Measurements from ENCODE around the gene DOCK6. TPM values are rescaled to one million over a fixed set of nuclear protein-coding genes. Genes with fewer than 3 reads are reported as not detected.

Gene DOCK6
- total RNA-seq, 1 donor = 183 TPM

DNA sequence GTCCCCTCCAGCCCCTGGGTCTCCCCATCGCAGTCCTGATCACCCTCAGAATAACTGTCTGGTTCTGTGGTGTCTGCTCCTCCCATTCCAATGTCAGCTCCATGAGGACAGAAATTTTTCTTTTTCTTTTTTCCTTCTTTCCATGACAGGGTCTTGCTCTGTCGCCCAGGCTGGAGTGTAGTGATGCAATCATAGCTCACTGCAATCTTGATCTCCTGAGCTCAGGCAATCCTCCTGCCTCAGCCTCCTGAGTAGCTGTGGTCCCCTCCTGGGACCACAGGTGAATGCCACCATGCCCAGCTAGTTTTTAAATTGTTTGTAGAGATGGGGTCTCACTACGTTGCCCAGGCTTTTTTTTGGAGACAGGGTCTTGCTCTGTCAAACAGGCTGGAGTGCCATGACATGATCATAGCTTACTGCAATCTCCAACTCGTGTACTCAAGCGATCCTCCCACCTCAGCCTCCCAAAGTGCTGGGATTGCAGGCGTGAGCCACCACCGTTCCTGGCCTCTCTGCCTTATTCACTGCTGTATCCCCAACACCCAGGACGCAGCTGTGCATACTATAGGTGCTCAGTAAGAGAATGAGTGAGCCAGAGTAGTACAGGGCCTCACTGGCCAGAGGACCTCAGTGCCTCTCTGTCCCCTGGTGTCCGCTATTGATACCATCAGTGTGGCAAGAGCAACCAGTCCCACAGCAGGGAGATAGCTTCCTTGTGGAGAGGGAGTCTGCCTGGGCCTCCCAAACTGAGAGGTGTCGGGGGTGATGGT lies 5.2 kb upstream of the DOCK6 start:
- Histone ChIP-seq H3K79me2 (ENCODE audit: insufficient read depth, low read length) (no peaks in the 10 kb centered on the region), H4K20me1 (ENCODE audit: insufficient read depth, low read length) (no peaks in the 10 kb centered on the region), H3K9me3 (ENCODE audit: low read depth, low read length) (no peaks in the 10 kb centered on the region), H2AFZ (ENCODE audit: low read length) (no peak overlapping the region), H3K27ac (ENCODE audit: low read depth, low read length) (no peak overlapping the region), H3K4me1 (ENCODE audit: insufficient read depth, low read length) (no peaks in the 10 kb centered on the region), H3K4me3 (ENCODE audit: insufficient read depth, low read length) (no peak overlapping the region), H3K4me2 (ENCODE audit: insufficient read depth, low read length) (no peak overlapping the region), H3K27me3 (ENCODE audit: insufficient read depth, low read length) (no peaks in the 10 kb centered on the region), H3K36me3 (ENCODE audit: insufficient read depth, low read length) (no peaks in the 10 kb centered on the region)
- peak; percentile 74 for DNase-seq (ENCODE audit: insufficient read length, low spot score, missing footprints)
- TF ChIP-seq, protein P1, sequence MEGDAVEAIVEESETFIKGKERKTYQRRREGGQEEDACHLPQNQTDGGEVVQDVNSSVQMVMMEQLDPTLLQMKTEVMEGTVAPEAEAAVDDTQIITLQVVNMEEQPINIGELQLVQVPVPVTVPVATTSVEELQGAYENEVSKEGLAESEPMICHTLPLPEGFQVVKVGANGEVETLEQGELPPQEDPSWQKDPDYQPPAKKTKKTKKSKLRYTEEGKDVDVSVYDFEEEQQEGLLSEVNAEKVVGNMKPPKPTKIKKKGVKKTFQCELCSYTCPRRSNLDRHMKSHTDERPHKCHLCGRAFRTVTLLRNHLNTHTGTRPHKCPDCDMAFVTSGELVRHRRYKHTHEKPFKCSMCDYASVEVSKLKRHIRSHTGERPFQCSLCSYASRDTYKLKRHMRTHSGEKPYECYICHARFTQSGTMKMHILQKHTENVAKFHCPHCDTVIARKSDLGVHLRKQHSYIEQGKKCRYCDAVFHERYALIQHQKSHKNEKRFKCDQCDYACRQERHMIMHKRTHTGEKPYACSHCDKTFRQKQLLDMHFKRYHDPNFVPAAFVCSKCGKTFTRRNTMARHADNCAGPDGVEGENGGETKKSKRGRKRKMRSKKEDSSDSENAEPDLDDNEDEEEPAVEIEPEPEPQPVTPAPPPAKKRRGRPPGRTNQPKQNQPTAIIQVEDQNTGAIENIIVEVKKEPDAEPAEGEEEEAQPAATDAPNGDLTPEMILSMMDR (IDR thresholded peaks at IDR 0.05; ENCODE audit: extremely low read depth, low read depth, low read length) = no peak

DNA sequence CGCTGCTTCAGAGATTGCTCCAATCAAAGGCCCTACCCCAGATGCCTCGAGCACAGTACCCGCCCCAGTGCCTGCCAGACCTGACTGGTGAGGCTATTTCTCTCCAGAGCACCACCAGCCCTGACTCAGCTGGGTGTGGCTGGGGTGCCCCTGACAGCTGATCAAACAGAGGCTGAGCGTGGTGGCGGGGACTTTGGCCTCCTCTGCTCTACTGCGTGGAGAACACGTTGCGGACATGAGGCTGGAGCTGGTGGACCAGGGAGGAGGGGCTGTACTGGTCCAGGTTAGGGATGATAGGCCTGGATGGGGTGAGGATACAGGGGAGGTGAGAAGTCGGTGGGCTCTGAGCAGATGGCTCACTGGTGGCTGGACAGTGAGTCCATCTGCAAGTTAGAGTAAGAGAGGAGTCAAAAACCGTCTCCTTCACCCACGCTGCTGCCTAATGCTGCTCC lies 3.5 kb upstream of the DOCK6 start:
- no peak overlapping the region for H3K27ac ChIP-seq (ENCODE audit: low read depth, low read length)
- no peak overlapping the region for H3K4me3 ChIP-seq (ENCODE audit: insufficient read depth, low read length)
- no peaks in the 10 kb centered on the region for H3K79me2 ChIP-seq (ENCODE audit: insufficient read depth, low read length)
- DNase-seq (ENCODE audit: insufficient read length, low spot score, missing footprints) = peak; percentile 96
- no peaks in the 10 kb centered on the region for H3K9me3 ChIP-seq (ENCODE audit: low read depth, low read length)
- no peaks in the 10 kb centered on the region for H4K20me1 ChIP-seq (ENCODE audit: insufficient read depth, low read length)
- H3K36me3 ChIP-seq (ENCODE audit: insufficient read depth, low read length) = no peaks in the 10 kb centered on the region
- no peaks in the 10 kb centered on the region for H3K27me3 ChIP-seq (ENCODE audit: insufficient read depth, low read length)
- no peaks in the 10 kb centered on the region for H3K4me1 ChIP-seq (ENCODE audit: insufficient read depth, low read length)
- TF ChIP-seq, protein P1 (IDR thresholded peaks at IDR 0.05; ENCODE audit: extremely low read depth, low read depth, low read length) = no peak
- H2AFZ ChIP-seq (ENCODE audit: low read length) = no peak overlapping the region
- no peak overlapping the region for H3K4me2 ChIP-seq (ENCODE audit: insufficient read depth, low read length)

- Histone ChIP-seq H2AFZ (ENCODE audit: low read length) (no peak overlapping the region), H4K20me1 (ENCODE audit: insufficient read depth, low read length) (no peaks in the 10 kb centered on the region), H3K27ac (ENCODE audit: low read depth, low read length) (no peak overlapping the region), H3K9me3 (ENCODE audit: low read depth, low read length) (no peaks in the 10 kb centered on the region), H3K79me2 (ENCODE audit: insufficient read depth, low read length) (no peaks in the 10 kb centered on the region), H3K36me3 (ENCODE audit: insufficient read depth, low read length) (no peaks in the 10 kb centered on the region), H3K4me2 (ENCODE audit: insufficient read depth, low read length) (no peak overlapping the region), H3K4me1 (ENCODE audit: insufficient read depth, low read length) (no peaks in the 10 kb centered on the region), H3K4me3 (ENCODE audit: insufficient read depth, low read length) (no peak overlapping the region), H3K27me3 (ENCODE audit: insufficient read depth, low read length) (no peaks in the 10 kb centered on the region)
- TF ChIP-seq, protein P1 (IDR thresholded peaks at IDR 0.05; ENCODE audit: extremely low read depth, low read depth, low read length) = no peak
- DNase-seq (ENCODE audit: insufficient read length, low spot score, missing footprints) = peak; percentile 51
Measured at GRCh38 chr19:11265177-11265784, 3.0 kb upstream of the DOCK6 start.

- Histone ChIP-seq H2AFZ (ENCODE audit: low read length) (no peak overlapping the region), H3K4me3 (ENCODE audit: insufficient read depth, low read length) (no peak overlapping the region), H3K27ac (ENCODE audit: low read depth, low read length) (no peak overlapping the region)
Measured at GRCh38 chr19:11264452-11265176, 2.3 kb upstream of the DOCK6 start.

More at GRCh38 chr19:11264452-11265176, 2.3 kb upstream of the DOCK6 start:
- DNase-seq (ENCODE audit: insufficient read length, low spot score, missing footprints) = peak; percentile 71
- TF ChIP-seq, protein P1 (IDR thresholded peaks at IDR 0.05; ENCODE audit: extremely low read depth, low read depth, low read length) = no peak
- H3K4me1 ChIP-seq (ENCODE audit: insufficient read depth, low read length) = no peaks in the 10 kb centered on the region
- H4K20me1 ChIP-seq (ENCODE audit: insufficient read depth, low read length) = no peaks in the 10 kb centered on the region
- H3K9me3 ChIP-seq (ENCODE audit: low read depth, low read length) = no peaks in the 10 kb centered on the region
- H3K27me3 ChIP-seq (ENCODE audit: insufficient read depth, low read length) = no peaks in the 10 kb centered on the region
- no peaks in the 10 kb centered on the region for H3K36me3 ChIP-seq (ENCODE audit: insufficient read depth, low read length)
- no peak overlapping the region for H3K4me2 ChIP-seq (ENCODE audit: insufficient read depth, low read length)
- no peaks in the 10 kb centered on the region for H3K79me2 ChIP-seq (ENCODE audit: insufficient read depth, low read length)

Data from osteoblast (primary cell).